ENCODE results near the gene NELL1. TPM values are rescaled to one million over a fixed set of nuclear protein-coding genes. Genes with fewer than 3 reads are reported as not detected.

Gene NELL1
- total and polyA plus RNA-seq, 2 experiments from 2014 or later: 8.9 to 20.1 TPM

- Histone ChIP-seq H3K4me2 (no peak overlapping the region), H3K9me2 (replicated peaks; ENCODE audit: insufficient read depth) (no peaks in the 10 kb centered on the region), H3K4me1 (ENCODE audit: insufficient read depth) (no peaks in the 10 kb centered on the region), H2AFZ (no peak overlapping the region), H3K9me3 (ENCODE audit: low read depth) (no peaks in the 10 kb centered on the region), H4K20me1 (ENCODE audit: insufficient read depth, poor library complexity, severe bottlenecking) (no peaks in the 10 kb centered on the region), H3K4me3 (no peak overlapping the region), H3K27ac (no peak overlapping the region), H3K79me2 (no peaks in the 10 kb centered on the region), H3K36me3 (replicated peaks; ENCODE audit: insufficient read depth, low read depth) (no peaks in the 10 kb centered on the region), H3K27me3 (peaks cover 25% of the 10 kb centered on the region)
- 92% methylated on average over 3 of the region's 3 CpGs for WGBS (ENCODE audit: low lambda C conversion rate, missing lambda C conversion rate)
- no peak for DNase-seq (ENCODE audit: low spot score)
- TF ChIP-seq EZH2phosphoT487 (IDR thresholded peaks at IDR 0.05; ENCODE audit: low read depth, severe bottlenecking, unreplicated experiment): no peak
- no peak for TF ChIP-seq CTCF (IDR thresholded peaks at IDR 0.05; ENCODE audit: poor library complexity)
- TF ChIP-seq EZH2 (IDR thresholded peaks at IDR 0.05; ENCODE audit: borderline replicate concordance): no peak
Observed at GRCh38 chr11:20661850-20662249, 7.5 kb upstream of the NELL1 start.

- no peaks in the 10 kb centered on the region for H3K9me3 ChIP-seq (ENCODE audit: low read depth)
- no peaks in the 10 kb centered on the region for H4K20me1 ChIP-seq (ENCODE audit: insufficient read depth, poor library complexity, severe bottlenecking)
- WGBS (ENCODE audit: low lambda C conversion rate, missing lambda C conversion rate): 19% methylated on average over 10 of the region's 10 CpGs
- DNase-seq (ENCODE audit: low spot score): no peak
- H3K36me3 ChIP-seq (replicated peaks; ENCODE audit: insufficient read depth, low read depth): no peaks in the 10 kb centered on the region
- peak overlapping the region; percentile 56 for H2AFZ ChIP-seq
- TF ChIP-seq EZH2phosphoT487 (IDR thresholded peaks at IDR 0.05; ENCODE audit: low read depth, severe bottlenecking, unreplicated experiment) (no peak), CTCF (IDR thresholded peaks at IDR 0.05; ENCODE audit: poor library complexity) (no peak)
- H3K27ac ChIP-seq: no peak overlapping the region
- H3K4me2 ChIP-seq: peak overlapping the region; percentile 94
- no peak overlapping the region for H3K4me3 ChIP-seq
- peaks cover 81% of the 10 kb centered on the region for H3K27me3 ChIP-seq
- H3K79me2 ChIP-seq: no peaks in the 10 kb centered on the region
- peaks cover 4% of the 10 kb centered on the region for H3K4me1 ChIP-seq (ENCODE audit: insufficient read depth)
- no peaks in the 10 kb centered on the region for H3K9me2 ChIP-seq (replicated peaks; ENCODE audit: insufficient read depth)
Observed at GRCh38 chr11:20668131-20668809, 1.1 kb upstream of the NELL1 start.

GRCh38 chr11:20669820-20670684, 666 bp downstream of the NELL1 start:
- no peak for DNase-seq (ENCODE audit: low spot score)
- TF ChIP-seq CTCF (IDR thresholded peaks at IDR 0.05; ENCODE audit: poor library complexity): no peak
- peak; percentile 57 for TF ChIP-seq EZH2phosphoT487 (IDR thresholded peaks at IDR 0.05; ENCODE audit: low read depth, severe bottlenecking, unreplicated experiment)
- TF ChIP-seq EZH2 (IDR thresholded peaks at IDR 0.05; ENCODE audit: borderline replicate concordance): no peak

More at GRCh38 chr11:20669820-20670684, 666 bp downstream of the NELL1 start:
- Histone ChIP-seq H3K9me2 (replicated peaks; ENCODE audit: insufficient read depth) (no peaks in the 10 kb centered on the region), H3K4me1 (ENCODE audit: insufficient read depth) (peaks cover 4% of the 10 kb centered on the region), H3K4me2 (peak overlapping the region; percentile 94), H4K20me1 (ENCODE audit: insufficient read depth, poor library complexity, severe bottlenecking) (no peaks in the 10 kb centered on the region), H3K27me3 (peaks cover 92% of the 10 kb centered on the region), H3K9me3 (ENCODE audit: low read depth) (no peaks in the 10 kb centered on the region), H3K4me3 (peak overlapping the region; percentile 58), H3K27ac (no peak overlapping the region), H3K36me3 (replicated peaks; ENCODE audit: insufficient read depth, low read depth) (no peaks in the 10 kb centered on the region), H2AFZ (peak overlapping the region; percentile 45), H3K79me2 (no peaks in the 10 kb centered on the region)
- WGBS (ENCODE audit: low lambda C conversion rate, missing lambda C conversion rate): 3% methylated on average over 48 of the region's 60 CpGs

All from hepatocyte (in vitro differentiated cells).